ENCODE measurements around the gene AQP2.

AQP2 gene

DNA sequence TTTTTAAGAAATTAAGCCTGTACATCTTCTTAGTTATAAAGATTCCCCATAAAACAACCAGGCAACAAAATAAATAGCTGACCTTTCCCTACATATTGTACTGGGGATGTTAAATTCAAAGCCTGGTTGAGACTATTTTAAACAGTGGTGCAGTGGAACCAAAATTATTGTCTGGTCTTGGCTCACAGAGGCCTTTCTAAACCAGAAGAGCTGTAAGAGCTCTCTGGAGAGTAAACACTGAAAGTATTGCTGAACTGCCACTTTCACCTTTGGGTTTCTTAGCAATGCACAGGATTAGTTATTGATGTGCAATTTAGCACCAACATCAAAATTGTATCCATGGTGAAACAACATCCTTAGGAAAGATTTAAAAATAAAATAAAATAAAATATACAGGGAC, 54.2 kb downstream of the AQP2 start:
- DNase-seq, result no peak

DNA sequence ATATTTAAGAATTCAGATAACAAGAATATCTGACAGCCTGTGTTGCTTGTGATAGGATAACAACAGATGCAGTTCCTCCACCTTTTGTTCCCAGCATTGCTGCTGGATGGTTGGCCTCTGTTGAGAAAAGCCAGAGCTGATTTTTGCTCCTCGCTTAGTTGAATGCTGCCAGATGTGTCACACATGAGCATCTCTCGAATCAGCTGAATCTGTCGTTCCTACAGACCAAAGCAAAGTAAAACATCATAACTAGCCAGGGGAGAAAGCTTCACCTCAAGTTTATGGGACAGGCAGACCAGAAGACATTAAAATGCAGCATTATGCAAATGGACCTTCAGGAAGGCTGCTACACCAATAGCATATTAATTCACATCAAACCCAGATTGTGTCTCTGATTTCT, 54.6 kb downstream of the AQP2 start:
- DNase-seq, result no peak

DNA sequence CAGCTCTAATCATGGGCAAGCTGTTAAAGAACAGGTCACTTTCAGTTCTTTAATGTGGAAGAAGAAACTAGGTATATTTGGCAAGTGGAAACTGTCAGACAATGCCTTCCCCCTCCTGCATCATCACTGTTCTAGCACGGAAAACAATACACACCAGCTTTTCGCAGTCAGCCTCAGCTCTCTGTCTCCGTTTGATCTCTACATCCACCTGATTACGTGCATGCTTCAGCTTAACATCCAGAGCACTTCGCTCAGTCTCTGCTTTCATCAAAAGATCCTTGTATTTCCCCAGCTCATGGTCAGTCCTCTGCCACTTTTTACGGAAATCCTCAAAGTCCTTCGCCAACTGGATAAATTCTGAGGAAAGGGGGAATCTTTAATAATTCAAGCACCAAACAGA, 55.7 kb downstream of the AQP2 start:
- no peak for DNase-seq

DNA sequence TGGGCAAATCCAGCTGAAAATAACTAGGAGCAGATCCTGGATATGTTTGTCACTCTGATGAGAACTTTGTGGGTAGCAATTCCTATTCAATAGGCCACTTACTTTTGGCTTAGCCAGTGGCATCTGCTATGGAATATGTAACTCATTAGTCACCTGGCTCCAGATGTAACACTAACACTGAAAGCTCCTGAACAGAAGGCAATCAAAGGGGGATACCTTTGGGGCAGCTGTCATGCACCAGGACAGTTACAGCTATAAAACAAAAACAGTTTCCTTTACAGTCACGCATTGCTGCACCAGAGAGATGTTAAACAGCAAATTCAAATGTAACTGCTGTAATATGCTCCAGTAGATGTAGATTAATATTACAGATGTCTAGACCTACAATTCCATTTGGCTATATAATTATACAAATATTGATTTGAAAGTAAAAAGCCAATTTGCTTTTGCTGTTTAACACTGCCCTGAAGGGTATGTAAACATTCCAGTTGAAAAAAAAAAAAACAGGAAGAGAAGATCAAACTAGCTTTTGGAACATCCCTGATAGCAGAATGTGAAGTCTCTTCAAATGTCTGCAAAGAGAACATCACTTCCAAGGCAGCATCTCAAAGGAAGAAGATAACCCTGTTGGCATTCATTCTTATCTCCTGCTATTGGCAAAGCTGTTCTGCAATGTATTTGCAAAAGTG, 56.4 kb downstream of the AQP2 start:
- no peak for DNase-seq

Measured in NCI-H1436 (cell line).